ENCODE measurements around the gene CACNA1C.

The CACNA1C gene

DNA sequence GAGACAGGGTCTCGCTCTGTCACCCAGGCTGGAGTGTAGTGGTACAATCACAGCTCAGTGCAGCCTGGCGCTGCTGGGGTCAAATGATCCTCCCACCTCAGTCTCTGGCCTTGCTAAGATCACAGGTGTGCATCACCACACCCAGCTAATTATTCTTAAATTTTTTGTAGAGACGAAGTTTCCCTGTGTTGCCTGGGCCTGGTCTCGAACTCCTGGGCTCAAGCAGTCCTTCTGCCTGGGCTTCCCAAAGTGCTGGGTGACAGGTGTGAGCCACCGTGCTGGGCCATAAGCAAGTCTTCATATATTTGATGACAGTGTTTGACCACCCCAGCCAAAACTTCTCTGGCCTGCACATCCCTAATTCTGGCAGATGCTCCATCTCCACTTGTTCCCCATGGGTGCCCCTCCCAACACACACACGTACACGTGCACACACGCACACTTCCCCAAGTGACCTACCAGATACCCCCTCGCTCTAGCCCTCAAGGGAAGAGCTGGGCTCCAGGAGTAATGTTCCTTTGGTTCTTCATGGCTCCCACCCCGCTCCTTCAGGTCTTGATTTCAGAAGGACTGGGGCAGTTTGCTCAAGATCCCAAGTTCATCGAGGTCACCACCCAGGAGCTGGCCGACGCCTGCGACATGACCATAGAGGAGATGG lies 637.7 kb downstream of the CACNA1C start:
- Histone ChIP-seq H3K36me3 (ENCODE audit: control insufficient read depth in 2 of 2, insufficient read depth in 2 of 2, low read length in 2 of 2) (no peaks in the 10 kb centered on the region), H3K4me3 (ENCODE audit: low read length in 2 of 2) (peak overlapping the region; percentile 64 to 77), H3K4me1 (ENCODE audit: control insufficient read depth in 2 of 2, insufficient read depth in 2 of 2, low read length in 2 of 2) (peaks cover 0 to 5% of the 10 kb centered on the region in 2 donors), H3K27ac (ENCODE audit: low read depth in 2 of 2, low read length in 2 of 2) (no peak overlapping the region), H3K9ac (ENCODE audit: low read depth in 1 of 2, low read length in 2 of 2) (peak overlapping the region in 1 of 2 donors; percentile 65), H3K9me3 (ENCODE audit: control insufficient read depth in 2 of 2, low read length in 2 of 2) (no peaks in the 10 kb centered on the region), H3K27me3 (ENCODE audit: control insufficient read depth in 2 of 2, insufficient read depth in 2 of 2, low read length in 2 of 2) (peaks cover 0 to 4% of the 10 kb centered on the region in 2 donors)

- H3K9ac ChIP-seq (ENCODE audit: low read depth in 1 of 2, low read length in 2 of 2) = peak overlapping the region; percentile 2 to 65
- H3K27me3 ChIP-seq (ENCODE audit: control insufficient read depth in 2 of 2, insufficient read depth in 2 of 2, low read length in 2 of 2) = peaks cover 0 to 4% of the 10 kb centered on the region in 2 donors
- H3K9me3 ChIP-seq (ENCODE audit: control insufficient read depth in 2 of 2, low read length in 2 of 2) = no peaks in the 10 kb centered on the region
- H3K4me1 ChIP-seq (ENCODE audit: control insufficient read depth in 2 of 2, insufficient read depth in 2 of 2, low read length in 2 of 2) = peaks cover 0 to 5% of the 10 kb centered on the region in 2 donors
- no peak overlapping the region for H3K27ac ChIP-seq (ENCODE audit: low read depth in 2 of 2, low read length in 2 of 2)
- no peaks in the 10 kb centered on the region for H3K36me3 ChIP-seq (ENCODE audit: control insufficient read depth in 2 of 2, insufficient read depth in 2 of 2, low read length in 2 of 2)
- peak overlapping the region; percentile 64 to 77 for H3K4me3 ChIP-seq (ENCODE audit: low read length in 2 of 2)
These were observed 638.2 kb downstream of the CACNA1C start for GRCh38 chr12:2691006-2691344.

- Histone ChIP-seq H3K9ac (ENCODE audit: low read depth in 1 of 2, low read length in 2 of 2) (peak overlapping the region; percentile 24 to 65), H3K36me3 (ENCODE audit: control insufficient read depth in 2 of 2, insufficient read depth in 2 of 2, low read length in 2 of 2) (no peaks in the 10 kb centered on the region), H3K4me1 (ENCODE audit: control insufficient read depth in 2 of 2, insufficient read depth in 2 of 2, low read length in 2 of 2) (peaks cover 0 to 5% of the 10 kb centered on the region in 2 donors), H3K4me3 (ENCODE audit: low read length in 2 of 2) (peak overlapping the region; percentile 64 to 77), H3K27ac (ENCODE audit: low read depth in 2 of 2, low read length in 2 of 2) (peak overlapping the region in 1 of 2 donors; percentile 67), H3K27me3 (ENCODE audit: control insufficient read depth in 2 of 2, insufficient read depth in 2 of 2, low read length in 2 of 2) (peaks cover 0 to 4% of the 10 kb centered on the region in 2 donors), H3K9me3 (ENCODE audit: control insufficient read depth in 2 of 2, low read length in 2 of 2) (no peaks in the 10 kb centered on the region)
These were observed 638.7 kb downstream of the CACNA1C start for GRCh38 chr12:2691345-2692071.

DNA sequence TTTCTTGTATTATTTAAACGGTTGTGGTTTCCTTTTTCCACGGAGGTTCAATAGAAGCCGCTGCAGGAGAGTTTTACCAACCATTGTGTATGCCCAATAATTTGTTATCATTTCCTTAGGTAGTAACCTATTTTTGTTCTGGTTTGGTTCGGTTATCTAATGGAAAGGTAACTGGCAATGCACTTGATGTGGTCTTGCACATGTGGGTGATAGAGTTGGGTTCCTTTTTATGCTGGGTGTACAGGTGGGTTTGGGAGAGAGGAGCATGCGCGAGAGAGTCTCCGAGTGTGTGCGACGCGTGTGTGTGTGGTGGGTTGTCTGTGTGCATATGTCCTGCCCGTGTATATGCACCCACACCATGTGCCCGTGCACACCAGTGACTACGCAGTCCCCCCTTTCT lies 639.3 kb downstream of the CACNA1C start:
- Histone ChIP-seq H3K4me3 (ENCODE audit: low read length in 2 of 2) (peak overlapping the region; percentile 64 to 77), H3K9ac (ENCODE audit: low read depth in 1 of 2, low read length in 2 of 2) (no peak overlapping the region), H3K27ac (ENCODE audit: low read depth in 2 of 2, low read length in 2 of 2) (no peak overlapping the region), H3K27me3 (ENCODE audit: control insufficient read depth in 2 of 2, insufficient read depth in 2 of 2, low read length in 2 of 2) (peaks cover 0 to 4% of the 10 kb centered on the region in 2 donors), H3K4me1 (ENCODE audit: control insufficient read depth in 2 of 2, insufficient read depth in 2 of 2, low read length in 2 of 2) (peaks cover 0 to 5% of the 10 kb centered on the region in 2 donors), H3K36me3 (ENCODE audit: control insufficient read depth in 2 of 2, insufficient read depth in 2 of 2, low read length in 2 of 2) (no peaks in the 10 kb centered on the region), H3K9me3 (ENCODE audit: control insufficient read depth in 2 of 2, low read length in 2 of 2) (no peaks in the 10 kb centered on the region)

- H3K27me3 ChIP-seq (ENCODE audit: control insufficient read depth in 2 of 2, insufficient read depth in 2 of 2, low read length in 2 of 2) = peaks cover 0 to 4% of the 10 kb centered on the region in 2 donors
These were observed 640.6 kb downstream of the CACNA1C start for GRCh38 chr12:2693244-2693860.

DNA sequence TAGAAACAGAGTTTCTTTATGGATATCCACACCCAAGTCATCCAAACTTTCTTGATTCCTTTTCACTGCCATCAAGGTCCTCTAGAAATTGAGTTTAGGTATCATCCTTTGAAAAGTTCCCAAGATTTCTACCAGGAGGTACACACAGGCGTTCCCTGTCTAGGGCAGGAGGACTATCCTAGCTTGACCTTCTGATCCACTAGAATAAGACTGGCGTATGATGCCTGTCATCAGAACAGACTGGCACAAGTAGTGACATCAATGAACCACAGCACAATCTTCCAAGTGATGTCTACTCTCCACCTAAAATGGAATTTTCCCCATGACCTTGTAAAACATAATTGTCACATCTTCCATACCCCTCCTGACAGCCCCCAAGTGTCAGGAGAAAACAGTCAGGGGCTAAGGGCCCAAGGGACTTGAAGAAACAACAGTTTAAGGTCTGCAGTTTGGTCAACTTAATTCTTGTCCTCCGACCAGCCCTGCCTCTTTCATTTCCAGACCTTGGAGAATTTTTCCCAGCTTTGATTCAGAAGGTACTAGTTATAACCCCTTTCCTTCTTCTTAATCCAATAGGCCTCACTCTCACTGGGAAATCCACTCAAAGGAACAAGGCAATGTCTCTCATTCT lies 641.3 kb downstream of the CACNA1C start:
- Histone ChIP-seq H3K36me3 (ENCODE audit: control insufficient read depth in 2 of 2, insufficient read depth in 2 of 2, low read length in 2 of 2) (no peaks in the 10 kb centered on the region), H3K9me3 (ENCODE audit: control insufficient read depth in 2 of 2, low read length in 2 of 2) (no peaks in the 10 kb centered on the region), H3K4me3 (ENCODE audit: low read length in 2 of 2) (no peak overlapping the region), H3K4me1 (ENCODE audit: control insufficient read depth in 2 of 2, insufficient read depth in 2 of 2, low read length in 2 of 2) (peaks cover 0 to 5% of the 10 kb centered on the region in 2 donors), H3K9ac (ENCODE audit: low read depth in 1 of 2, low read length in 2 of 2) (no peak overlapping the region), H3K27ac (ENCODE audit: low read depth in 2 of 2, low read length in 2 of 2) (no peak overlapping the region), H3K27me3 (ENCODE audit: control insufficient read depth in 2 of 2, insufficient read depth in 2 of 2, low read length in 2 of 2) (peaks cover 0 to 4% of the 10 kb centered on the region in 2 donors)

More at GRCh38 chr12:2693244-2693860, 640.6 kb downstream of the CACNA1C start:
- H3K9ac ChIP-seq (ENCODE audit: low read depth in 1 of 2, low read length in 2 of 2) = no peak overlapping the region
- H3K4me1 ChIP-seq (ENCODE audit: control insufficient read depth in 2 of 2, insufficient read depth in 2 of 2, low read length in 2 of 2) = peaks cover 0 to 5% of the 10 kb centered on the region in 2 donors
- H3K9me3 ChIP-seq (ENCODE audit: control insufficient read depth in 2 of 2, low read length in 2 of 2) = no peaks in the 10 kb centered on the region
- no peak overlapping the region for H3K4me3 ChIP-seq (ENCODE audit: low read length in 2 of 2)
- H3K27ac ChIP-seq (ENCODE audit: low read depth in 2 of 2, low read length in 2 of 2) = no peak overlapping the region
- no peaks in the 10 kb centered on the region for H3K36me3 ChIP-seq (ENCODE audit: control insufficient read depth in 2 of 2, insufficient read depth in 2 of 2, low read length in 2 of 2)

- Histone ChIP-seq H3K27ac (ENCODE audit: low read depth in 2 of 2, low read length in 2 of 2) (no peak overlapping the region), H3K36me3 (ENCODE audit: control insufficient read depth in 2 of 2, insufficient read depth in 2 of 2, low read length in 2 of 2) (no peaks in the 10 kb centered on the region), H3K27me3 (ENCODE audit: control insufficient read depth in 2 of 2, insufficient read depth in 2 of 2, low read length in 2 of 2) (no peaks in the 10 kb centered on the region), H3K9ac (ENCODE audit: low read depth in 1 of 2, low read length in 2 of 2) (no peak overlapping the region), H3K4me3 (ENCODE audit: low read length in 2 of 2) (no peak overlapping the region), H3K9me3 (ENCODE audit: control insufficient read depth in 2 of 2, low read length in 2 of 2) (no peaks in the 10 kb centered on the region), H3K4me1 (ENCODE audit: control insufficient read depth in 2 of 2, insufficient read depth in 2 of 2, low read length in 2 of 2) (peaks cover 0 to 5% of the 10 kb centered on the region in 2 donors)
These were observed 643.3 kb downstream of the CACNA1C start for GRCh38 chr12:2696136-2696535.

- Histone ChIP-seq H3K9me3 (ENCODE audit: control insufficient read depth in 2 of 2, low read length in 2 of 2) (no peaks in the 10 kb centered on the region), H3K4me3 (ENCODE audit: low read length in 2 of 2) (no peak overlapping the region), H3K4me1 (ENCODE audit: control insufficient read depth in 2 of 2, insufficient read depth in 2 of 2, low read length in 2 of 2) (no peaks in the 10 kb centered on the region), H3K27ac (ENCODE audit: low read depth in 2 of 2, low read length in 2 of 2) (no peak overlapping the region), H3K27me3 (ENCODE audit: control insufficient read depth in 2 of 2, insufficient read depth in 2 of 2, low read length in 2 of 2) (no peaks in the 10 kb centered on the region), H3K9ac (ENCODE audit: low read depth in 1 of 2, low read length in 2 of 2) (no peak overlapping the region), H3K36me3 (ENCODE audit: control insufficient read depth in 2 of 2, insufficient read depth in 2 of 2, low read length in 2 of 2) (no peaks in the 10 kb centered on the region)
These were observed 644.4 kb downstream of the CACNA1C start for GRCh38 chr12:2697057-2697800.

DNA sequence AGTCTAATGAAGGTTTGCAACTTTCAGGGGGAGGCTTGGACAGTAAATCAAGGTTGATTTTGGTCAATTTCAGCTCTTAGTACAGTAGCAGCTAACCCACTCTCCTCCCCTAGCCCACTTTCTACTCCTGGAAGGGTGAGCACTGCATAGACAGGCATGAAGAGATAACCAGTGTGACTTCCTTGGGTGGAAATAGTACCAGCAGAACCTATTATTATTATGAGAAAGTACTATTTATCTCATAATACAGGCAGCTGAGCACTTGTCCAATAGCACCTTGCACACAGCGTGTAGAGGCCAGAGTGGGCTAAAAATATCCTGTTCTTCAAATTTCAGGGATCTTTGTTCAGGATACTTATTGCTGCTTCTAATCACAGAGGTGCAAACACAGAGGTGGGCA lies 645.8 kb downstream of the CACNA1C start:
- H3K4me1 ChIP-seq (ENCODE audit: control insufficient read depth in 2 of 2, insufficient read depth in 2 of 2, low read length in 2 of 2) = no peaks in the 10 kb centered on the region
- no peak overlapping the region for H3K9ac ChIP-seq (ENCODE audit: low read depth in 1 of 2, low read length in 2 of 2)
- no peak overlapping the region for H3K4me3 ChIP-seq (ENCODE audit: low read length in 2 of 2)

More for the DNA sequence above, 645.8 kb downstream of the CACNA1C start:
- H3K27ac ChIP-seq (ENCODE audit: low read depth in 2 of 2, low read length in 2 of 2) = no peak overlapping the region
- H3K9me3 ChIP-seq (ENCODE audit: control insufficient read depth in 2 of 2, low read length in 2 of 2) = no peaks in the 10 kb centered on the region
- H3K36me3 ChIP-seq (ENCODE audit: control insufficient read depth in 2 of 2, insufficient read depth in 2 of 2, low read length in 2 of 2) = no peaks in the 10 kb centered on the region
- H3K27me3 ChIP-seq (ENCODE audit: control insufficient read depth in 2 of 2, insufficient read depth in 2 of 2, low read length in 2 of 2) = no peaks in the 10 kb centered on the region
